ENCODE measurements around the gene MSN. TPM values are rescaled to one million over a fixed set of nuclear protein-coding genes. Genes with fewer than 3 reads are reported as not detected.
"Not testable (repeated sequence)": the region's sequence is repeated elsewhere in the genome, so short reads cannot be mapped to it uniquely, and the experiment has no call there.

The MSN gene
- total RNA-seq, 2 donors from 2014 or later, result 141 to 188 TPM

DNA sequence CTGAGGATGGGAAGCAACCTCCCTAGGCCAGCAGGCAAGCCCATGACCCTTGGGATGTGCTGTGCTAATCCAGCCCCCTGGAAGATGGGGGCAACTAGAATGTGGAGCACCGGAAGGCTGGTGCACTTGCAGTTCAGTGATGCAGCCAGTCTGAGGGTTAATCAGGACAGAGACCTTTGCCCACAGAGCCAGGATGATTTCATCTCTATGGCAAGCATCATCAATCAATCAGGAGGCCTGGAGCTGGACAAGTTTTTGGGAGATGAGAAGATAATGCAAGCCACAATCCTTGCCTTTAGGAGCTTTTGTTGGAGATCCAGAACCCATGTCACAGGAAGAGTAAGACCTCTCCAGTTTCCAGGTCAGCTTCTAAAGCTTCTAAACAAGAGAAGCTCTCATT, 15.4 kb upstream of the MSN start:
- Histone ChIP-seq H3K4me3 (ENCODE audit: low read length) (no peak overlapping the region), H3K27ac (ENCODE audit: low read depth, low read length) (no peak overlapping the region), H3K4me1 (ENCODE audit: control insufficient read depth, insufficient read depth, low read length) (no peaks in the 10 kb centered on the region), H3K9me3 (ENCODE audit: control insufficient read depth, low read length) (no peaks in the 10 kb centered on the region), H3K9ac (ENCODE audit: extremely low read depth, low read length, poor library complexity, severe bottlenecking) (no peak overlapping the region), H3K27me3 (ENCODE audit: control insufficient read depth, insufficient read depth, low read length, poor library complexity, severe bottlenecking) (no peaks in the 10 kb centered on the region), H3K36me3 (ENCODE audit: control insufficient read depth, insufficient read depth, low read length) (no peaks in the 10 kb centered on the region)
- Mint-ChIP-seq H3K27me3 (ENCODE audit: insufficient read depth) (no peaks in the 10 kb centered on the region), H3K36me3 (ENCODE audit: low read depth) (no peaks in the 10 kb centered on the region), H3K27ac (no peak overlapping the region), H3K4me1 (no peaks in the 10 kb centered on the region), H3K9me3 (peaks cover 58% of the 10 kb centered on the region), H3K4me3 (no peak overlapping the region)
- WGBS, 2 experiments (ENCODE audit: insufficient coverage in 1 of 2, insufficient read length in 1 of 2), result 100% methylated on average over 1 of the region's 1 CpG; no CpG with 5 or more reads in 1 of the 2 experiments
- no peak for DNase-seq
- TF ChIP-seq, protein P1, sequence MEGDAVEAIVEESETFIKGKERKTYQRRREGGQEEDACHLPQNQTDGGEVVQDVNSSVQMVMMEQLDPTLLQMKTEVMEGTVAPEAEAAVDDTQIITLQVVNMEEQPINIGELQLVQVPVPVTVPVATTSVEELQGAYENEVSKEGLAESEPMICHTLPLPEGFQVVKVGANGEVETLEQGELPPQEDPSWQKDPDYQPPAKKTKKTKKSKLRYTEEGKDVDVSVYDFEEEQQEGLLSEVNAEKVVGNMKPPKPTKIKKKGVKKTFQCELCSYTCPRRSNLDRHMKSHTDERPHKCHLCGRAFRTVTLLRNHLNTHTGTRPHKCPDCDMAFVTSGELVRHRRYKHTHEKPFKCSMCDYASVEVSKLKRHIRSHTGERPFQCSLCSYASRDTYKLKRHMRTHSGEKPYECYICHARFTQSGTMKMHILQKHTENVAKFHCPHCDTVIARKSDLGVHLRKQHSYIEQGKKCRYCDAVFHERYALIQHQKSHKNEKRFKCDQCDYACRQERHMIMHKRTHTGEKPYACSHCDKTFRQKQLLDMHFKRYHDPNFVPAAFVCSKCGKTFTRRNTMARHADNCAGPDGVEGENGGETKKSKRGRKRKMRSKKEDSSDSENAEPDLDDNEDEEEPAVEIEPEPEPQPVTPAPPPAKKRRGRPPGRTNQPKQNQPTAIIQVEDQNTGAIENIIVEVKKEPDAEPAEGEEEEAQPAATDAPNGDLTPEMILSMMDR (conservative IDR thresholded peaks at IDR 0.05), result no peak

DNA sequence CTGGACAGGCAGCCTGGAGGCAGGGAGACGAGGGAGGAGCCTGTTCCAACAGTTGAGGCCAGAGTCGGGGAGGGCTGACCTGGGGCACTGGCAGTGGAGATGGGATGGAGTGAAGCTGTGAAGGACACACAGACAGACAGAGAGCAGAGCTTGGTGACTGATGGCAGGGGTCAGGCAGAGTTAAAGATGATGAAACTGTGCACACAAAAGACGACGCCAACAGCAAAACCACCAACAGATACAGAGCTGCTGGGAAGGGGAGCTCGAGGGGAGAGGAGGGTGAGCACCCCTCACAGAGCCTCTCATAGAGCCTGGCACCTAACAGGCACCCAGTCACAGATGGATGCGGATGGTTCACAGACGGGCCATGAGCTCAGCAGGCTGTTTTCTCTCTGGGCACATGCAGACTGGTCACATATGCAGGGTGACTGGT, 10.4 kb upstream of the MSN start:
- not testable (repeated sequence) for H3K4me1 ChIP-seq (ENCODE audit: control insufficient read depth, insufficient read depth, low read length); H3K9me3 ChIP-seq (ENCODE audit: control insufficient read depth, low read length); DNase-seq; H3K4me3 ChIP-seq (ENCODE audit: low read length); H3K27ac ChIP-seq (ENCODE audit: low read depth, low read length); H3K36me3 ChIP-seq (ENCODE audit: control insufficient read depth, insufficient read depth, low read length); H3K27ac Mint-ChIP-seq; H3K36me3 Mint-ChIP-seq (ENCODE audit: low read depth); H3K4me3 Mint-ChIP-seq; H3K4me1 Mint-ChIP-seq; H3K27me3 ChIP-seq (ENCODE audit: control insufficient read depth, insufficient read depth, low read length, poor library complexity, severe bottlenecking); H3K9ac ChIP-seq (ENCODE audit: extremely low read depth, low read length, poor library complexity, severe bottlenecking); H3K27me3 Mint-ChIP-seq (ENCODE audit: insufficient read depth)
- WGBS, 2 experiments (ENCODE audit: insufficient coverage in 1 of 2, insufficient read length in 1 of 2), result 88 to 93% methylated on average over 2 of the region's 7 CpGs
- peaks cover 59% of the 10 kb centered on the region for H3K9me3 Mint-ChIP-seq

DNA sequence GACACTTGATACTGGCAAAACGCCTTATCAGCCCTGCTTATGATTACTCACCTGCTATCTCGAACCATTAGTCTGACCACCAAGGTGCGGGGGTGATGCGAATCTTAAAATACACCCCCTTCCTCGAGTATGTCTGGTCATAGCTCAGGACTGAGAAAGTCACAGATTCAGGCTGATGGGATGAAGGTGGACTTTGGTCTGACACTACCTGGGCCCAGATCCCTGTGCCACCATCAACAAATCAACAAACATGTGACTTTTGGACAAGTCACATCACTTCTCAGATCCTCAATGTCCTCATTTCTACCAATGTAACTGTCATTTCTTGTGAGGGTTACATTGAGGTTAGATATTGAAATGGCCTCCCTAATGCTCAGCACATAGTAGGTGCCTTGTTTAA, 9.8 kb upstream of the MSN start:
- Histone ChIP-seq H3K9ac (ENCODE audit: extremely low read depth, low read length, poor library complexity, severe bottlenecking) (no peak overlapping the region), H3K27ac (ENCODE audit: low read depth, low read length) (no peak overlapping the region), H3K4me1 (ENCODE audit: control insufficient read depth, insufficient read depth, low read length) (no peaks in the 10 kb centered on the region), H3K9me3 (ENCODE audit: control insufficient read depth, low read length) (no peaks in the 10 kb centered on the region), H3K27me3 (ENCODE audit: control insufficient read depth, insufficient read depth, low read length, poor library complexity, severe bottlenecking) (no peaks in the 10 kb centered on the region), H3K4me3 (ENCODE audit: low read length) (no peak overlapping the region), H3K36me3 (ENCODE audit: control insufficient read depth, insufficient read depth, low read length) (no peaks in the 10 kb centered on the region)
- H3K27me3 Mint-ChIP-seq (ENCODE audit: insufficient read depth), result peaks cover 1% of the 10 kb centered on the region
- no peak overlapping the region for H3K4me3 Mint-ChIP-seq
- no peaks in the 10 kb centered on the region for H3K36me3 Mint-ChIP-seq (ENCODE audit: low read depth)
- 88% methylated on average over 4 of the region's 5 CpGs; no CpG with 5 or more reads in 1 of the 2 experiments for WGBS, 2 experiments (ENCODE audit: insufficient coverage in 1 of 2, insufficient read length in 1 of 2)
- H3K9me3 Mint-ChIP-seq, result peaks cover 60% of the 10 kb centered on the region
- no peak overlapping the region for H3K27ac Mint-ChIP-seq
- no peaks in the 10 kb centered on the region for H3K4me1 Mint-ChIP-seq
- no peak for DNase-seq
- TF ChIP-seq, protein P1 (conservative IDR thresholded peaks at IDR 0.05), result no peak

DNA sequence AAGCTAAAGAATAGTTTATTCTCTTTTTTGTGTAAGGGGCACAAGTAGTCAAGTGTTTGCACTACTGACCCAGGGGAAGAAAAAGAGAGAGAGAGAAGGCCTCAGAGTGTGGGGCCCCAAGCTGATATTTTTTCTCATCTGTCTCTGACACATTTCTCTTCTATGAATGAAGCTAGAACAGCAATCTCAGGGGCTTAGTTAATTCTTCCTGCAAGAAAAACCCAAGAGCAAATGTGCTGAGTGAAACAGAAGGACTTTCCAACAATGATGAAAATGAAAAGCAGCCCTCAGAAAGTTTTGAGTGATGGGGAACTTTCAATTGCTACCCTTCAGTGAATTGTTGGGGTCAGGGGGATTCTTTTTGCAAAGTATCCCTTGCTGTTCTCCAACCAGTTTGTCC, 9.2 kb upstream of the MSN start:
- DNase-seq, result no peak
- no peaks in the 10 kb centered on the region for H3K36me3 ChIP-seq (ENCODE audit: control insufficient read depth, insufficient read depth, low read length)
- no peak overlapping the region for H3K4me3 ChIP-seq (ENCODE audit: low read length)
- peaks cover 57% of the 10 kb centered on the region for H3K9me3 Mint-ChIP-seq
- H3K27ac ChIP-seq (ENCODE audit: low read depth, low read length), result no peak overlapping the region
- TF ChIP-seq, protein P1 (conservative IDR thresholded peaks at IDR 0.05), result no peak
- no peak overlapping the region for H3K4me3 Mint-ChIP-seq
- no peak overlapping the region for H3K27ac Mint-ChIP-seq
- no peaks in the 10 kb centered on the region for H3K36me3 Mint-ChIP-seq (ENCODE audit: low read depth)
- H3K4me1 Mint-ChIP-seq, result no peaks in the 10 kb centered on the region
- no peaks in the 10 kb centered on the region for H3K27me3 ChIP-seq (ENCODE audit: control insufficient read depth, insufficient read depth, low read length, poor library complexity, severe bottlenecking)
- no peaks in the 10 kb centered on the region for H3K4me1 ChIP-seq (ENCODE audit: control insufficient read depth, insufficient read depth, low read length)
- H3K9me3 ChIP-seq (ENCODE audit: control insufficient read depth, low read length), result no peaks in the 10 kb centered on the region
- H3K9ac ChIP-seq (ENCODE audit: extremely low read depth, low read length, poor library complexity, severe bottlenecking), result no peak overlapping the region
- peaks cover 1% of the 10 kb centered on the region for H3K27me3 Mint-ChIP-seq (ENCODE audit: insufficient read depth)
